HG03457 (cell line): ENCODE data around the gene GNAT2.

Experiments used
- ATAC-seq: cut with Tn5 transposase; IDR thresholded peaks from one replicate; pipeline ENCODE4 v1.9.1; 2021; ENCODE audit warnings: moderate number of reproducible peaks; ENCODE audit not compliant: unreplicated experiment

The GNAT2 gene

DNA sequence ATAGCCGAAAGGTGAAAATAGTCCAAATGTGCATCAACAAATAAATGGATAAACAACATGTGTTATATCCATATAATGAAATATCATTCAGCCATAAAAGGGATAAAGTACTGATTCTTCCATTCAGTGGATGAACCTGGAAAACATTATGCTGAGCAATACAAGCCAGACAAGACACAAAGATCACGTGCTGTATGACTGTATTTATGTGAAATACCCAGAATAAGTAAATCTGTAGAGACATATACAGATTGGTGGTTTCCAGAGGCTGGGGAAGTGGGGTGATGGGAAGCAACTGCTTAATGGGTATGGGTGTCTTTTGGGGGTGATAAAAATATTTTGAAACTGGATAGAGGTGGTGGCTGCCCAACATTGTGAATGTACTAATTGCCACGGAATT, 23.2 kb upstream of the GNAT2 start:
- no peak for ATAC-seq

DNA sequence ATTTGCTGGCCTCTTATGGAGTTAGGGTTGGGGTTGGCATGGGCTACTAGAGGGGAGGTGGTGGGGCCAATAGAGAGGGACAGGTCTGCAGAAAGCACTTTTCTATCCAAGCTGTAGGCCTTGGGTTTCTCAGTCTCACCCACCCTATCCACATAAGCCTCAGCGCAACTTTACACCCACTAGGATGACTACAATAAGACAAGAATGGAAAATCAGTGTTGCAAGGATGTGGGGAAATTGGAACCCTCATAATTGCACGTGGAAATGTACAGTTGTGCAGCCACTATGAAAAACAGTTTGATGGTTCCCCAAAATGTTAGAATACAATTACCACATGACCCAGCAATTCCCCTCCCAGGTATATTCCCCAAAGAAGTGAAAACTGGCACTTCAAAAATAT, 22.4 kb upstream of the GNAT2 start:
- ATAC-seq: no peak

DNA sequence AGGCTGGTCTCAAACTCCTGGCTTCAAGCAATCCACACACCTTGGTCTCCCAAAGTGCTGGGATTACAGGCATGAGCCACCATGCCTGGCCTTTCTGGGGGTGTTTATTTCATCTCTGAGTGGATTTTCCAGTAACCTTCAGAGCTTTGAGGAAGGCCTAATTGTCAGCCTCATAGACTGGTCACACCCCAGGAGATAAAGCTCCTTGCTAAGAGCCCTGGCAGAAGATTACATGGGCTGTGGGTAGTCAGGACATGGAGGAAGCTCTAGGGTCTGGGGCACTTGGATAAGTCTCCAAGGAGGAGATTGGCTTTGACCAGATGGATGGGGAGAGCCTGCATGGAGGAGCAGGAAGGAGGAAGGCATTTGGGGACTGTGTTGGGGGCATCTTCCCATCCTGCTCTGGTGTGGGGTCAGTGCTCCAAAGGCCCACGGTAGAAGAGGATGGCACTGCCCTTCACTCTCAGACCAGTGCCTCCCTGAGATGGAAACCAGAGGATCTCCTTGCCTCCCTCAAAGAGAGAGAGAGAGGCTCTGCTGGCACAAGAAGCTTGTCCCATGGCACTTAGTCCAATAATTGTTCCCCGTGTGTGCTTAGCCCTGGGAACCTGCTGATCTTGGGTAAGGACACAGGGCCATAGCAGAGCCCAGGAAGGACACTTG, 21.8 kb upstream of the GNAT2 start:
- no peak for ATAC-seq

DNA sequence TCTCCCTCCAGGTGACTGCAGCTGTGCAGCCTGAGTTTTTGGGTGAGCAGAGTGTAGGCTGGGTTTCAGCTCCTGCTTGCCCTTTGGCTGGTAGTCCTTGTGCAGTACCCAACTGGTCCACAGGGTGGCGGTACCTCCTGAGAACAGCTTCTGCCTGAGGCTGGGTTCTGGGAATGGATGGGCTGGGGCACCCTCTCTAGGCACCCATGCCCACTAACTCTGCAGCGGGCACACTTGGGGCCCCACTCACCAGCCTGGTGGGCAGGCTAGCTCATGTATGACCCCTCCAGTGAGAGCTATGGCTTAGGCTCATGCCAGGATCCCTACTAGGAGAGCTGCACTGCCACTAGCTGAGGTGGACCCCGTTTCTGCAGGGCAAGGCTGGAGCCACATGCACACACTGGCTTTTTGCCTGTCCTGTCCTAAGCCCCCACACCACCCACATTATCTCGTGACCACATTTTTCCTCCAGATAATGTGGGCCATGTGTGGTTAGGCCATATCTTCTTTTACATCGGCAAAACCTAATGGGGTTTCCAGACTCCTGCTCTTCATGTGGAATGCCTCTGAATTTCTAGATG, 21.0 kb upstream of the GNAT2 start:
- ATAC-seq: no peak

DNA sequence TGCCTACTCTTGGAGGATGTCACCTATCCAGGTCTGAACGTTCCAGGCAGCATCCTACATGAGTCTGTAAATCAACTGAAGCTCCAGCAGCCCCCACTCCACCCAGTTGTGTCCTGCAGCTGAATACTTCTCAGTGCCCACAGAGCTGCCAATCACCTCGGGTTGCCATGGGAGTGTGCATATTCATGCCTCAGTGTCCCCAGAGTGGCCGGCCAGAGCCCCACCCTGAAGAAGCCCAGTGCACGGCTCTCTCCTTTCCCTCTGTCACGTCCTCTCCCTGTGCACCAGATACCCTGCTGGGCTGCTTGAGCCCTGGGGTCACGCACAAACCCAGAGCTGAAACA, 20.4 kb upstream of the GNAT2 start:
- no peak for ATAC-seq

DNA sequence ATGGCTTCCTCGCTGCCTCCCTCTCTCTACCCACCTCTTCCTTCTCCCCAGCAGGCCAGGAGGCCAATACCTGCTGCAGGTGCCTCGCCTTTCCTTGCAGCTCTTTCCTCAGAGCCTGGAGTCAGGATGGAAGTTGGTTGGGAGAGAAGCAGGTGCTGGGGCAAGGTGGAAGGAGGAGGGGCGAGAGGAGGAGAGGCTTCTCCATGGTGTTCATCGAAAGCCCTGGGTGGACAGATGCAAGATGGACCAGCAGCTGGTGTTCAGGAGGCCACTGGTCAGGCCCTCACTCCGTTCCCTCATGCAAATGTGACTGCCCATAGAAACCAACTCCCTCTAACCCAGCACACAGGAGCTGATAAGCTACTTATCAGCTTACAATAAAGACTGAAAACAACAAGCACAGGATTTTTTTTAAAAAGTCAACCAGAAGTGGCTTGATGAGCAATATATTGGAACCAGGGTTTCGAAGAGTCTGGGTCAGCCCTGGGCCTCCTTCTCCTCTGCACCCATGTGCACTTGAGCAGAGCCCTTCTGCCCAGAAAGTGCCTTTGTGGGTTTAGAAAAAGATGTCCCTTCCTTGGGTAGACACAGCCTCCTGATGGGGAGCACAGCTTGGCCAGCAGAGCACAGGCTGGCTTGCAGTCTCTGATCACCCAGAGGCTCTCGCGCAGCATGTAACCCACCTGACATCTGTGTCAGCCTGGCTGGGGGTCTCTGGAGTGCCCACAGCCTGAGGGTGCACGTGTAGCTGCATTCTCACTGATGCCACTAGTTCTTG, 19.8 kb upstream of the GNAT2 start:
- no peak for ATAC-seq

DNA sequence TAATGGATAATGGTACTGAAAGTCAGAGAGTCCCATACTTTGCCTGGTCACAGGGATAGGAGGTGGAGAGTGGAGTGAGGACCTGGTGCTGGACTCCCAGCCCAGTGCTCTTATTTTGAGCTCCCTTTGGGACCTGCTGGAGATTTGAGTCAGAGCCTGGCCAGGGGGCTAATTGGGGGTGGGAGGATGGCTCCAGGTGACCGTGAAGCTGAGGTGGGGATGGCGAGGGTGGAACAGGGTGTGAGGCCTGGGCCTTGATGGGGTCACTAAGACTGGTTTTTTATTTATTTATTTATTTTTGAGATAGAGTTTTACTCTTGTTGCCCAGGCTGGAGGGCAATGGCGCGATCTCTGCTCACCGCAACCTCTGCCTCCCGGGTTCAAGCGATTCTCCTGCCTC, 18.0 kb upstream of the GNAT2 start:
- ATAC-seq: no peak

DNA sequence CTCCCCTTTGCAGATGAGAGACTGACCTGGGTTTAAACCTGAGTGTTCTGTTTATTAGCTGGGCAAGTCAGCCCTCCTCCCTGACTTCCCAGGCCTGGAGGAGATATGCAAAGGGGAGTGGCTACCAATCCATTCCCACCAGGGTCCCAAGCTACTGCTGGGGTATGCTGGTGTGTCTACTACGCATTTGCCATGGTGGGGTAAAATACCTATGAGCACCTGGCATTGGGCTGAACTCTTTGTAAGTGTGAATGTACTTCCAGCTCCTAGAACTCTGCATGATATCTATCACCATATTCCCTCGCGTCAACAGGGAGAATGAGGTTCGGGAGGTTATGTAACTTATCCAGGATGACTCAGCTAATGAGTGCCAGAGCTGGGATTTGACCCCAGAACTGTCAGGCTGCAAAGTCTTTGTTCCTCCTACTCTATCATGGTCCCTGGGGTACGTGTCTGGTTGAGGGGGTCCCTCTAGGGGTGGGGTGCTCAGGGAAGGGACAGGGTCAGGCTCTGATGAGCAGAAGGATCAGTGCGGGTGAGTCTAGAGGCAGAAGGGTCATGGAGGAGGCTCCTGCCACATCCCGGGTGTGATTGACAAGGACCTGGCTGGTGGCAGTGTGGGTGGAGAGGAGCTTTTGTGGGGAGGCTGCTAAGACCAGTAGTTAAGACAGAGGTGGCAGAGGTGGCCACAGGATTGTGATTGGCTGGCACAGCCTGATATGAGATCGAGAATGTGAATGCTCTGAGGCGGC, 17.0 kb upstream of the GNAT2 start:
- ATAC-seq: no peak

DNA sequence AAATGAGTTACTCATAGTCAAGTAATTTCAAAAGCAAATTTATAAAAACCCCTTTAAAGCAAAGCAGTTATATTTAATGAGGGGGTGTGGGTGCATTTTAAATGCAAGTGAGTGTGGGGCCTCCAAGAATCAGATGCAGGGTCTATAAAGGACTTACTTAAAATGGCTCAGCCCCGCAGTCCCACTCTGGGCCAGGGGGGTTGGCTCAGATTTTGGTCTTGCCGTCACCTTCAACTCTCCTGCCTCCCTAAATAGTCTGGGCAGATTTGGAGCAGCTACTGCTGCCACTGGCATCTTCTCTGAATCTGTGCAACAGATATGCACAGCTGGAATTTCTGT, 16.4 kb upstream of the GNAT2 start:
- no peak for ATAC-seq

DNA sequence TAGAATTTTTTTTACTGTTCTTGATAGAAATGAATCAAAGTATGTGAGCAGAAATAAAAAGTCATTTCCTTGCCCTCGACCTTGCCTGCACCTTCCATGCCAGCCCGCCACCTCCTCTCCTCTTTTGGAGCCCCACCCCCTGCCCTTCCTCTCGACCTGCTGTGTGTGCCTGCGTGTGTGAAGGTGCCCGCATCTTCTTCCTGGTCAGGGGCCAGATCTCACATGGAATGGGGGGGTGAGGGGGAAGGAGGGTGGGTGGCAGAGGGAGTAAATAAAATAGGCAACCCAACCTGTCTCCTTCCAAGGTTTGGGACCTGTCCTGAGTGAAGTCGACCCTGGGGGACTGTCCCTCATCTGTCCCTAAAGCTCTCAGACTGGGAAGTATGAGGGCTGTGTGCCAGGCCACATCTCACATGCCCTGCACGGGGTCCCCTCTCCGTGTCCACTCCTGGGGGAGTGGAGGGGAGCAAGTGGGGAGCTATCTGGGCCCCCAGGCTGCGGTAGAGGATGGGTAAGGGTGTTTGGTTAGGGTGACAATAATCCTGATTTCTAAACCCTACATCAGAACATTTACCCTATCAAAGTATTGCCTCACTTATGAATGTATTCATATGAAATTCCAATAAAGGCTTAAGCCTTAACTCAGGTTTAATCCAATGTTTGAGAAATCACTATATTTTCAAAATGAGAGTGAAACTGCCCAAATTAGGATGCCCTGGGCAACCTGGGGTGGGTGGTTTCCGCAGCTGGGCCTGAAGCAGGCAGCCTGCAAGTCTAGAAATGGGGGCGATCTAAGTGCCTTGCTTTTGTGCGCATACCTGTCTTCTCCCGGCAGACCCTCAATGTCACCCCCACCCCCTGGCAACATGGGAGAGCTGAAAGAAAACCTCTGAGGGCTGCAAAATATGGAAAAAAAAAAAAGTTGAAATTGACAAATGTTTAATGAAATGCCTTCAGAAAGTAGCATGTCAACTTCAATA, 15.6 kb upstream of the GNAT2 start:
- ATAC-seq: no peak

DNA sequence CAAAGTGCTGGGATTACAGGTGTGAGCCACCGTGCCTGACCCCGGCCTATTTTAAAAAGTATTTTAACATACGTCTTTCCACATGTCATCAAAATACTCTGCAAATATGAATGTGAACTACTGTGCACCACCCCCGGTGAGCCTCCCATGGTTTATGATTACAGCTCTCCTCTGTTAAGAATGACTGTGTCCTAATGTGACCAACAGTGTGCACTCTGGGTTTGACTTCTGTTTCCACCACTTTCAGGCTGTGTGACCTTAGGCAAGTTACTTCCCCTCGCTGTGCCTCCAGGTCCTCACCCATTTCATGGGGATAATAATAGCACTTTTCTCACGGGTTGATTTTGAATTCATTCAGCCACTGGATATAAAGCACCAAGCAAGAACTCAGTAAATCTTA, 14.9 kb upstream of the GNAT2 start:
- ATAC-seq: no peak

DNA sequence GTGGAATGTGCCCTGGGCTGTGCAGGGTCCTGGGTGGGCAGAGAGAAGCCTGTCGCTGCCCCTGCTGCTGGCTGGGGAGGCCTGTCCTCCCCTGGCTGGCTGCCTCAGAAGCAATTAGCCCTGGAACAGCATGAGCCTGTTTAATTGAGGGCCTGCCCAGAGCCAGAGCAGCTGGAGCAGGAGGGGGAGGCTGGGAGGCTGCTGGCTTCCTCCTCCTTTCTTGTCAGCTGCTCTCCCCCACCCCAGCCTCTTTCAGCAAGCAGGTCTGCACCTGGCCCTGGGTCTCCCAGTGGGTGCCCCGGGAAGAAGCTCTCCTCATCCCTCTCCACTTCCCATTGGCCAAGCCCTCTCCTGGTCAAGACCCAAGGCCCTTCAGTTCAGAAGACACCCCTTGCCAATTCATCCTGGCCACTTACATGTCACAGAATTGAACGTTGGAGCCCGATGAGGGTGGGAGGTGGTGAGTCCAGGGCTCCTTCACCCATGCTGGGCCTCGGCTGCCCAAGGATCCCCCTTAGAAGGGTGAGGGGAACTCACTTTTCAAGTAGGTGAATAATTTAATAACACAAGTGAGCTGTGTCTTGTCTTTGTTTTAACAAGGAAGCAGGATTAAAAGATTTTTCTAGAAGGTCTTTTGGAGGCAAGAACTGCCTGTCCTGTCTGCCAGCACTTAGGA, 13.4 kb upstream of the GNAT2 start:
- ATAC-seq: no peak

DNA sequence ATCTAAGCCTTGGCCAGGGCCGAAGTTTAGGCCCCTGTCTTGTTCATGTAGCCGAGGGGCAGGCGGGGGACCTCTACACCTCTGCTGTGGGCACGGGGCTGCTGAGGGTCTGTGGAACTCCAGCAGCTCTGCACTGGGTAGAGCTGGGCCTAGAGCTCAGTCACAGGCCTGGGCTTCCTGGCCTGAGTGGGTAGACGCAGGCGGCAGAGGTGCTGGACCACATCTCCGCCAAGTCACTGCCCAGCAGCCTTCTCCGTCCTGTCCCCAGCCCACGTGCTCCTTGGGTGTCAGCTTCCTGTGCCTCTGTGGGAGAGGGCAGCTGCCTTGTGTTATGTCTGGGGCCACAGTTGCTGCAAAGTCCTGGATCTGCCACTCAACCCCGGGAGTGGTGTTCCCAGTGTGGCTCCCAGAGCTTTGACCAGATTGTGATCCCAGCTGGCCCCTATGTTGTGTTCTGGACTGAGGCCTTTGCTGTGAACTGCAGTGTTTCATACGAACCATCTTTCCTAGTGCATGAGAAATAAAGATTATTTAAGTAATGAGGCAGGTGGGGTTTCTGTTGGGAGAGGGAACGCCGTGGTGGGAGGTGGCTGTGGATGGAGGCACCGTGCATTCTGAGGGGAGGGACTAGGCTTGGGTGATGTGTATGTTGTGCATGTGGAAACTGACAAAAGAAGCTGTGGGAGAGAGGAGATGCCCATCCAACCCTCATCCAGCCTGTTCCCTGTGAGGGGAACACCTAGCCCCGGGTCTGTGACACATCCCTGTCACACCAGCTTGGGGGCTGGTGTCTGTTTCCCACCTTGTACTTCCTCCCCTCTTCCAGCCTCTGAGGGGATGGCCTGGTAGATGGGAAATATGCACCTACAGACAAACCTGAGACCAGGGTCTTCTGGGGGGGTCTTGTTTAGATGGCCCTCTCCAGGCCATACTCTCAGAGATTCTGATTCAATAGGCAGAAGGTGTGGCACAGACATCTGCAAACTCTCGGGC, 12.4 kb upstream of the GNAT2 start:
- no peak for ATAC-seq

DNA sequence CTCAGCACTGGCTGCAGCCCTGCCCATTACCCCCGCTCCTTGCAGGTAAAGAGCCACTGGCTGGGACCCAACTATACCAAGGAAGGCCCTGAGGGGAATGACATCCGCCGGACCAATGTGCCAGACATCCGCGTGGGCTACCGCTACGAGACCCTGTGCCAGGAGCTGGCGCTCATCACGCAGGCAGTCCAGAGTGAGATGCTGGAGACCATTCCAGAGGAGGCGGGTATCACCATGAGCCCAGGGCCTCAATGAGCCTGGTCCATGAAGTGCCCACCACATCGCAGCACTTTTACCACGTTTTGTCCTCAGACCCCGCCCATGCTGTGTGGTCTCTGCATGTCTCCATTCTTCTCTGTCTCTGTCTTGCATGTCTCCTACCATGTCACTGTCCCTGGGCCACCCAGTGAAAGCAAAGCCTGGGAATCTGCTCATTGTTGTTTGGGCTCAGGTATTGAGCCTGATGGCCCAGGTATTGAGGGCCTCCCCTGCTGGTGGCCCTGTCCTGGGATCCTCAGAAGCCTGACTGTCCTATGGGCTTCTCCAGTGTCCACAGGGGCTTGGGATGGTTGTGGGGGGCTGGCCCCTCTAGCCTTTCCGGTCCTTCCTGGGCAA, 11.6 kb upstream of the GNAT2 start:
- ATAC-seq: no peak

DNA sequence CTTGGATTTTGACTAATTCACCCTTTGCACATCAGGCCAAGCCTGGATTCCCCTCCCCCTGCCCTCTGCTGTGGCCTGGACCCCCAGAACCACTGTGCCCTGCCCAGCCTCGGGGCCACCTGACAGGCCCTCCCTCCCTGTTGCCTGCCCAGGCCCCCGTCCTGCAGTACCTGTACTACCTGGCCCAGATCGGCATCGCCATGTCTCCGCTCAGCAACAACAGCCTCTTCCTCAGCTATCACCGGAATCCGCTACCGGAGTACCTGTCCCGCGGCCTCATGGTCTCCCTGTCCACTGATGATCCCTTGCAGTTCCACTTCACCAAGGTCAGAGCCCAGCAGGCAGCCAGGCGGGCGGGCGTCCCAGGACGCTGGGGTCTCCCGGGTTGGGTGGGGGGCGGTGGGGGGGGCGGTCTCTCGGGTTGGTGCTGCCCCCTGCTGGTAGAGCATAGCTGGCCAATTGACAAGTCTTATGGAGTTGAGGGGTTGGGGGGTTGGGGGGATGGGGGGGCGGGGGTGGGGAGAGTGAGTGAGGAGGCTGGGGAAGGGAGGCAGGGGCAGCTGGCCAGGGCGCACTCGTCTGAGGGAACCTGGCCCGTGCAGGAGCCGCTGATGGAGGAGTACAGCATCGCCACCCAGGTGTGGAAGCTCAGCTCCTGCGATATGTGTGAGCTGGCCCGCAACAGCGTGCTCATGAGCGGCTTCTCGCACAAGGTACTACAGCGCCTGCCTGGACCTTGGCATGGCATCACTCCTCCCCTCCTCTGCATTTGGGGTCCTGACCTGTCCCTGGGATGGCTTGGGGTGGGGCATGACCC, 10.9 kb upstream of the GNAT2 start:
- no peak for ATAC-seq

DNA sequence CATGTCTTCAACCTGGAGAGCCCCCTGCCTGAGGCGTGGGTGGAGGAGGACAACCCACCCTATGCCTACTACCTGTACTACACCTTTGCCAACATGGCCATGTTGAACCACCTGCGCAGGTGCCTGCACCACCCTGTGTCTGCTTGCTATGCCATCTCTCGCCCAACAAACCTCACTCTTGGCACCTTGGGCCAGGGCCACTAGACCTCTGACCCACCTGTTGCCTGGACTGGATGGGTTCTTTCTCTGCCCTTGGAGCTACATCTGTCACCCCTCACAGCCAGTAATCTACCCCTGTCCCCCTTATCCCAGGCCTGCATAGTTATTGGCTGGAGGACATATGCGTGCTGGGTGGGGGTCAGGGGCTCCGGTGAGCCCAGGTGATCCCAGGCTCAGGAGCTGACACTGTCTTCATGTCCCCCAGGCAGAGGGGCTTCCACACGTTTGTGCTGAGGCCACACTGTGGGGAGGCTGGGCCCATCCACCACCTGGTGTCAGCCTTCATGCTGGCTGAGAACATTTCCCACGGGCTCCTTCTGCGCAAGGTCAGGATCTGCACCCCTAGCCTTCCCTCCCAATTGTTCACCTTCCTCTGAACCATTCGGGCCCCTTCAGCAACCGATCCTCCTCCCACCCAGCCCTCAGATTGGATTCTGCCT, 10.1 kb upstream of the GNAT2 start:
- ATAC-seq: no peak
